Measurements from ENCODE around the gene TMEM266. TPM values are rescaled to one million over a fixed set of nuclear protein-coding genes. Genes with fewer than 3 reads are reported as not detected.

TMEM266 gene
- total RNA-seq, 2 donors from 2014 or later: 0.20 TPM; not detected in 1

GRCh38 chr15:76056931-76057330, 2.9 kb upstream of the TMEM266 start:
- Histone ChIP-seq H3K4me3 (no peak overlapping the region), H3K27me3 (peaks cover 0 to 4% of the 10 kb centered on the region in 2 donors), H3K9me3 (no peaks in the 10 kb centered on the region), H3K36me3 (no peaks in the 10 kb centered on the region), H3K27ac (no peak overlapping the region), H3K4me1 (peaks cover 0 to 20% of the 10 kb centered on the region in 2 donors)
- no peak for DNase-seq (ENCODE audit: low spot score)
- TF ChIP-seq CTCF (IDR thresholded peaks at IDR 0.05): no peak

DNA sequence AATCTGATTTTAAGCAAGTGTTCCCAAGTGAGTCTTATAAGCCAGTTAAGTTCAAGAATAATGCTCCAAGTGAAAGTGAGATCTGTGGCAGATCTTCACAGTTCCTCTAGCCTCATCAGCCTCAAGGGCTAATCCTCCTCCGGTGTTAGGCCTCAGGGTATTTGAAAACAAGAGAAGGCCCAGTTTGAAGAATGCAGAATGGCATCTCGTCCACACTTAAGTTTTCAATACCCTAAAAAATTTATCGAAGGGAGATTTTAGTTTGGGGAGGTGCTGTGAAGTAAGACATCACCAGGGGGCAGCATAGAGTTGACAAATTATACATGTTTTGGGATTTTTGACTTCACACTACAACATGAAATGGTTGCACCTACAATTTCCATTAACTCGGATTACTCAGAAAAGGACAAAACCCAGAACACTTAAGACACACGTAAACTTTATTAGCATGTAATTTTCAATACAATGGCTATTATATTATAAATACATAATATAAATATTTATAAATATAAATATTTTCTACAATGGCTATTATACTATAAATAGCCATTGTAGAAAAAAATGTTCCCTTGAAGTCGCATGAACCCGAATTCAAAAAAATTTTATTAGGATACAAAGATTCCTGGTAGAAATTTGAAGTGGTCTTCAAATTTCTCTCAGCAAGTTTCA, 2.3 kb upstream of the TMEM266 start:
- H3K4me3 ChIP-seq: no peak overlapping the region
- no peaks in the 10 kb centered on the region for H3K36me3 ChIP-seq
- no peak overlapping the region for H3K27ac ChIP-seq
- peak; percentile 32 to 77 for TF ChIP-seq CTCF (IDR thresholded peaks at IDR 0.05)
- no peak for DNase-seq (ENCODE audit: low spot score)
- H3K9me3 ChIP-seq: no peaks in the 10 kb centered on the region
- peaks cover 0 to 20% of the 10 kb centered on the region in 2 donors for H3K4me1 ChIP-seq
- peaks cover 0 to 4% of the 10 kb centered on the region in 2 donors for H3K27me3 ChIP-seq

DNA sequence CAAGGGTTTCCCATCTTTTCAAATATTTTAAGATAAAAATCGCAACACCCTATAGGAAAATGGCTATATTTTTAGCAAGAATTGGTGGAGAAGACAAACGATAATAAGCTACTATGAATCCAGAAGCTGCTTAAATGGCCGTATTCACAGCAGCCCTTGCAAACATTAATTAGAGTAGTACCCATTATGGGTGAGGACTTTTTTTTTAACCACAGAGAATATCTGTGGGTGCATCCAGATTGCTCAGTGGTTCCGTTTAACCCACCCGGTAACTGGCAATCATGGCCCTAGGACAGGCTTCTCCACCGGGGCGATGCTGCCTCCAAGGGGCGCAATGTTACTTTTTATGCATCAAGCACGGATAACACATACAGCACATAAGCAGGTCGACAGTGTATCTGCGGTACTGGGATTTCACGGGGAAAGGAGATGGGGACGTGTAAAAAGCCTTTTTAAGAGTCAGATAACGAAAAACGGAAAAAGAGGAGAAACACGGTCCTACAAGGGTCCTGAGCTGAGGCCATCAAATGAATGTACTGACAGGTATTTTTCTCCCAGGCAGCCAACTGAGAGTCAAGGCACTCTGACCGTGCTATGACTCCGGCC, 968 bp upstream of the TMEM266 start:
- no peaks in the 10 kb centered on the region for H3K36me3 ChIP-seq
- no peak overlapping the region for H3K27ac ChIP-seq
- TF ChIP-seq CTCF (IDR thresholded peaks at IDR 0.05): peak in 1 of 2 donors; percentile 25
- no peak for DNase-seq (ENCODE audit: low spot score)
- no peaks in the 10 kb centered on the region for H3K9me3 ChIP-seq
- peaks cover 0 to 20% of the 10 kb centered on the region in 2 donors for H3K4me1 ChIP-seq
- H3K27me3 ChIP-seq: peaks cover 0 to 4% of the 10 kb centered on the region in 2 donors
- H3K4me3 ChIP-seq: peak overlapping the region; percentile 57 to 63

DNA sequence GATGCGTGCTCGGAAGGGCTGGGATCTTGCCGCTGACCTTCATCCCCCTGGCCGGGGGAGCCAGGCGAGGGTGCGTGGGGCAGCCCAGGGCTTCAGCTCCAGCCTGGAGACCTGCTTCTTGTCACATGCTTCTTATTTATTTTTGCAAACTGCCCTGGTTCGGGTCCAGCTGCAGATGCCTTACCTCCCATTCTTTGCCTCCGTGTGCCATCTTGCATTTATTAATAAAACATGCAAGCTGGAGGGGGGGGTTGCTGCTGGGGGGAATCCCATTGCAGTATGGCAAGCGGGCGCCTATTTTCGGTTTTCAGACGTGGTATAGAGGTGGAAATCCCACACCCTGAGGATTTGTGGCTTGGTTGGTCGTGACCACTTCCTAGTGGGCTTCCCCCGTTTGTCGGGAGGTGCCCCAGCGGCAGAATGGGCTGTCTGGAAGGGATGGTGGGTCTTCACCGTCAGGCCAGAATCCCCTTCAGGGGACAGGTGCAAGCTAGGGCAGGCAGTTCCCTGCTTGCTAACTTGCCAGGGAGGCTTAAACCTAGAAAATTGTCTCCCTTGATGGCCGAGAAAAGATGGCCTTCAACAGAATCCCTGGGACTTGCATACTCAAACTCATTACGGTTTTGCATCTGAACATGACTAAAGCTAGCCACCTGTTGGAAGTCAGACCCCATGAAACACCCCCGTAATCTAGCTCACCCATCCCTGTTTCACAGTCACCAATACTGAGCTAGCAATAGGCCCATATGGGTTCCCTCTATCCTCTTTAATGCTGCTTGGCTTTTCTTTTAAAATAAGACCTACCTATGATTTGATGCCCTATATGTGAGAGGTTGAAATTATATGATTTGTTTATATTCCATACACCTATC, 569 bp downstream of the TMEM266 start:
- H3K4me1 ChIP-seq: peaks cover 0 to 20% of the 10 kb centered on the region in 2 donors

DNA sequence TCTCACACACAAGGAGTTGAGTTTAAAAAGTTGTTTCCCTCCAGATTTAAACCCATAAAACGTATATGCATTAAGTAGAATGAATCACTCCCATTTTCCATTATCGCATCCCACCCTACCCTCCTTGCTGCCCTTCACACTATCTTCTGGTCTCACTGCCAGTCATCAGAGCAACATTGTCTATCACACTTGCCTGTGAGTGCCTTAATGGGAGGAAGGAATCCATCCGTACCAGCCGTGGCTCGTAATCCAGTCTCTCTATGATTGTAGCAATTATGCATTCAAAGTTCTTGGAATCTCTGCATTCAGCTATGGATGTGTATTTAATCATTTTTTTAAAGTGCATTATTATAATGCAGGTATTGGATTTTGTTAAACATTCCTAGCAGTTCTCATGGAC, 1.9 kb downstream of the TMEM266 start:
- peaks cover 0 to 20% of the 10 kb centered on the region in 2 donors for H3K4me1 ChIP-seq
- no peak overlapping the region for H3K4me3 ChIP-seq
- H3K27me3 ChIP-seq: no peaks in the 10 kb centered on the region
- no peak overlapping the region for H3K27ac ChIP-seq
- no peaks in the 10 kb centered on the region for H3K36me3 ChIP-seq
- DNase-seq (ENCODE audit: low spot score): no peak
- no peak for TF ChIP-seq CTCF (IDR thresholded peaks at IDR 0.05)
- no peaks in the 10 kb centered on the region for H3K9me3 ChIP-seq

More for the DNA sequence above, 569 bp downstream of the TMEM266 start:
- H3K27ac ChIP-seq: no peak overlapping the region
- peaks cover 0 to 4% of the 10 kb centered on the region in 2 donors for H3K27me3 ChIP-seq
- no peak for TF ChIP-seq CTCF (IDR thresholded peaks at IDR 0.05)
- H3K9me3 ChIP-seq: no peaks in the 10 kb centered on the region
- no peak for DNase-seq (ENCODE audit: low spot score)
- H3K4me3 ChIP-seq: peak overlapping the region; percentile 31 to 63
- H3K36me3 ChIP-seq: no peaks in the 10 kb centered on the region

Data from right atrium auricular region (tissue), 2 donors.